ENCODE results near the gene SREBF1.

- no peak for TF ChIP-seq CTCF (conservative IDR thresholded peaks at IDR 0.05)
- TF ChIP-seq EZH2 (IDR thresholded peaks at IDR 0.05; ENCODE audit: low read depth) = no peak
These were observed 68.8 kb downstream of the SREBF1 start for GRCh38 chr17:17767887-17768418.
